Suprapubic skin (tissue), 3 donors: ENCODE measurements around the gene ZNF608.

ENCODE experiments used
- CTCF ChIP-seq, 2 donors: fragments of 200-600 bp in 1 of 2; fragments of 450-650 bp in 1 of 2; sonication (generic) in 1 of 2; IDR thresholded peaks; one replicate each; pipeline ENCODE4 v1.5.1; 2016 to 2019; ENCODE audit warnings: antibody characterized with exemption in 2 of 2, mild to moderate bottlenecking in 1 of 2, moderate library complexity in 1 of 2
- POLR2AphosphoS5 ChIP-seq, 3 donors: sonication (generic); formaldehyde crosslinking; IDR thresholded peaks; one replicate each; pipeline ENCODE4 v1.6.1; 2017; ENCODE audit warnings: antibody characterized with exemption in 3 of 3

- no peak for TF ChIP-seq CTCF (IDR thresholded peaks at IDR 0.05)
- TF ChIP-seq POLR2AphosphoS5 (IDR thresholded peaks at IDR 0.05) = no peak
Observed at GRCh38 chr5:124706729-124707361, 39.6 kb downstream of the ZNF608 start.
